Measurements from ENCODE around the gene FNDC10. TPM values are rescaled to one million over a fixed set of nuclear protein-coding genes. Genes with fewer than 3 reads are reported as not detected.
"Not testable (repeated sequence)": the region's sequence is repeated elsewhere in the genome, so short reads cannot be mapped to it uniquely, and the experiment has no call there.

FNDC10 gene
- total RNA-seq, result 0.43 and 2.6 TPM in 2 replicates

GRCh38 chr1:1599935-1600860, at the start of gene FNDC10:
FNDC10 (minus strand) TSS chr1:1600135; CDS start chr1:1600015, 120 bp downstream.
- no peak for TF ChIP-seq CTCF (IDR thresholded peaks at IDR 0.05; ENCODE audit: insufficient read depth, low read depth, low read length)
- H3K4me3 ChIP-seq (ENCODE audit: low read depth, low read length), result peak within 1 kb of the TSS; percentile 53
- DNase-seq (ENCODE audit: low read depth), result no peak

GRCh38 chr1:1648265-1648664, 48.3 kb upstream of the FNDC10 start:
- DNase-seq (ENCODE audit: low read depth); H3K4me3 ChIP-seq (ENCODE audit: low read depth, low read length): not testable (repeated sequence)

GRCh38 chr1:1647567-1648241, 47.8 kb upstream of the FNDC10 start:
- not testable (repeated sequence) for H3K4me3 ChIP-seq (ENCODE audit: low read depth, low read length); DNase-seq (ENCODE audit: low read depth)

- H3K4me3 ChIP-seq (ENCODE audit: low read depth, low read length); DNase-seq (ENCODE audit: low read depth): not testable (repeated sequence)
These were observed 46.4 kb upstream of the FNDC10 start for GRCh38 chr1:1646326-1646725.

- H3K4me3 ChIP-seq (ENCODE audit: low read depth, low read length); DNase-seq (ENCODE audit: low read depth): not testable (repeated sequence)
These were observed 41.0 kb upstream of the FNDC10 start for GRCh38 chr1:1640711-1641461.

GRCh38 chr1:1640081-1640480, 40.1 kb upstream of the FNDC10 start:
- DNase-seq (ENCODE audit: low read depth); H3K4me3 ChIP-seq (ENCODE audit: low read depth, low read length): not testable (repeated sequence)

- H3K4me3 ChIP-seq (ENCODE audit: low read depth, low read length); DNase-seq (ENCODE audit: low read depth): not testable (repeated sequence)
These were observed 39.4 kb upstream of the FNDC10 start for GRCh38 chr1:1639368-1639767.

GRCh38 chr1:1638528-1638927, 38.6 kb upstream of the FNDC10 start:
- DNase-seq (ENCODE audit: low read depth); H3K4me3 ChIP-seq (ENCODE audit: low read depth, low read length): not testable (repeated sequence)

GRCh38 chr1:1637479-1637875, 37.5 kb upstream of the FNDC10 start:
- not testable (repeated sequence) for DNase-seq (ENCODE audit: low read depth)

GRCh38 chr1:1636621-1637478, 36.9 kb upstream of the FNDC10 start:
- H3K4me3 ChIP-seq (ENCODE audit: low read depth, low read length); DNase-seq (ENCODE audit: low read depth): not testable (repeated sequence)

More at GRCh38 chr1:1637479-1637875, 37.5 kb upstream of the FNDC10 start:
- not testable (repeated sequence) for H3K4me3 ChIP-seq (ENCODE audit: low read depth, low read length)

- not testable (repeated sequence) for DNase-seq (ENCODE audit: low read depth); H3K4me3 ChIP-seq (ENCODE audit: low read depth, low read length)
These were observed 34.7 kb upstream of the FNDC10 start for GRCh38 chr1:1634613-1635012.

GRCh38 chr1:1633409-1633808, 33.5 kb upstream of the FNDC10 start:
- not testable (repeated sequence) for H3K4me3 ChIP-seq (ENCODE audit: low read depth, low read length); DNase-seq (ENCODE audit: low read depth)
